Fibroblast of pulmonary artery (primary cell): ENCODE measurements around the gene C2.

ENCODE experiments used
- DNase-seq: peaks from one replicate; pipeline ENCODE4 v3.0.0-alpha.2; 2010; ENCODE audit warnings: low read depth
- H3K4me3 ChIP-seq: replicated peaks from 2 replicates; pipeline ENCODE4 v1.5.1; 2011; ENCODE audit warnings: low read depth, mild to moderate bottlenecking, control low read depth, low read length, moderate library complexity
- CTCF ChIP-seq: IDR thresholded peaks from 2 replicates; pipeline ENCODE4 v1.5.1; 2011; ENCODE audit warnings: mild to moderate bottlenecking, control low read depth, low read length, inconsistent platforms; ENCODE audit errors: missing control alignments

Gene C2

GRCh38 chr6:31947864-31948263 is 20.3 kb downstream of the C2 start:
- DNase-seq = no peak
- TF ChIP-seq CTCF = no peak
- H3K4me3 ChIP-seq = no peak overlapping the region

GRCh38 chr6:31948306-31948705 is 20.8 kb downstream of the C2 start:
- DNase-seq = no peak
- TF ChIP-seq CTCF = no peak
- no peak overlapping the region for H3K4me3 ChIP-seq

GRCh38 chr6:31948753-31949413 is 21.4 kb downstream of the C2 start:
- no peak for TF ChIP-seq CTCF
- H3K4me3 ChIP-seq = no peak overlapping the region
- no peak for DNase-seq

- TF ChIP-seq CTCF = no peak
- H3K4me3 ChIP-seq = no peak overlapping the region
- DNase-seq = no peak
Measured at GRCh38 chr6:31949926-31950548, 22.5 kb downstream of the C2 start.

- peak; percentile 78 for DNase-seq
- peak; percentile 99 for TF ChIP-seq CTCF
- no peak overlapping the region for H3K4me3 ChIP-seq
Measured at GRCh38 chr6:31952140-31952805, 24.8 kb downstream of the C2 start.

- H3K4me3 ChIP-seq = no peak overlapping the region
- no peak for DNase-seq
- TF ChIP-seq CTCF = no peak
Measured at GRCh38 chr6:31952890-31953289, 25.4 kb downstream of the C2 start.
